RPMI7951 (cell line): Measurements from ENCODE around the gene FGD2. TPM values are rescaled to one million over a fixed set of nuclear protein-coding genes. Genes with fewer than 3 reads are reported as not detected.

Experiments used
- DNase-seq: peaks from one replicate; pipeline ENCODE4 v3.0.0-alpha.2; 2012; ENCODE audit warnings: low read depth
- total RNA-seq: library from RNA; depleted of rRNA; stranded (reverse); fragments of >200 nt; shearing (Covaris generic); gene quantifications from 2 replicates; pipeline ENCODE4 v1.2.3, GENCODE V29; 2014

The FGD2 gene
- total RNA-seq, 1 experiment from 2014 or later: not detected

- DNase-seq: peak; percentile 83
Observed at GRCh38 chr6:37018198-37019064, 13.0 kb downstream of the FGD2 start.

DNA sequence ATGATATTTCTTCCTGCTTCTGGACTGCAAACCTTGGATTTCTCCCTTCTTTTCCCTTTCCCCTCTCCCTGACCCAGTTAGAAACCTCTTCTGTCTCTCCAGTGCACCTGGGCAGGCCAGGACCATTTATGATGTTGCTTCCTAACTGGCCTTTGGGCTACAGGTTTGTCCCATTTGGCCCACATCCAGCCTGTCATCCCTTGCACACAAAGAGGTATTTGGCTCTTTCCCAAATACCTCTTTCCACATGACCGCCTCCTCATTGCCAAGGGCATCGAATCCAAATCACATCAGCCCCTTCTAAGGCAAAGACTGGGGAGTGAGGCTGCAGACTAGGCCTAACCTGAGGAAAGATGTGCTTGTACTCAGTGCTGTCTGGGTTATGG lies 13.6 kb downstream of the FGD2 start:
- peak; percentile 33 for DNase-seq

DNA sequence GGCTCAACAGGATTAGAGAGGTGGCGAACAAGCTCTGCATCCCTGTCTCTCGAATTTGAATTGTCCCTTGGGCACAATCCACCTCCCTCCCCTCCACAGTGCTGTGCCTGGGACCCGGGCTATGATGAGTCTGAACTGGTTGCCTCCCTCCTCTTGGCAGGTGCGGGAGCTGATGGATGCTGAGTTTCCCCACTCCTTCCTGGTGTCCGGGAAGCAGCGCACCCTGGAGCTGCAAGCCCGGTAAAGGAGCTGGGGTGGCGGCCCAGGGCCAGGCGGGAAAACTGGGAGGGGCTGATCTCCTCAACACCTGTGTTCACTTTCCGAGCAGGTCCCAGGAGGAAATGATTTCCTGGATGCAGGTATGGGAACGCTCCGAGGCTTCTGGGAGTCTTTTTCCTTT lies 14.9 kb downstream of the FGD2 start:
- no peak for DNase-seq

DNA sequence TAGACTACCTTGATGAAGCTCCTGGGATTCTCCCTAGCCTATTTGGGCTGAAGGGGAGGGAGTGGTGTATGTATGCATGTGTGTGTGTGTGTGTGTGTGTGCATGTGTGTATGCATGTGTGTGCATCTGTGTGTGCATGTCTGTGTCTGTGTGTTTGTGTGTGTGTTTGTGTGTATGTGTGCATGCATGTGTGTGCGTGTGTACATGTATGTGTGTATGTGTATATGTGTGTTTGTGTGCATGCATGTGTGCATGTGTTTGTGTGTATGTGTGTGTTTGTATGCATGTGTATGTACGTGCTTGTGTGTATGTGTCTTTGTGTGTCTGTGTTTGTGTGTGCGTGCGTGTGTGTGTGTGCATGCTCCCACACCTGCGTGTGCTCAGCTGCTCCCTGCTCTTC lies 15.4 kb downstream of the FGD2 start:
- DNase-seq: no peak

- peak; percentile 46 for DNase-seq
Observed at GRCh38 chr6:37021356-37022129, 16.1 kb downstream of the FGD2 start.

DNA sequence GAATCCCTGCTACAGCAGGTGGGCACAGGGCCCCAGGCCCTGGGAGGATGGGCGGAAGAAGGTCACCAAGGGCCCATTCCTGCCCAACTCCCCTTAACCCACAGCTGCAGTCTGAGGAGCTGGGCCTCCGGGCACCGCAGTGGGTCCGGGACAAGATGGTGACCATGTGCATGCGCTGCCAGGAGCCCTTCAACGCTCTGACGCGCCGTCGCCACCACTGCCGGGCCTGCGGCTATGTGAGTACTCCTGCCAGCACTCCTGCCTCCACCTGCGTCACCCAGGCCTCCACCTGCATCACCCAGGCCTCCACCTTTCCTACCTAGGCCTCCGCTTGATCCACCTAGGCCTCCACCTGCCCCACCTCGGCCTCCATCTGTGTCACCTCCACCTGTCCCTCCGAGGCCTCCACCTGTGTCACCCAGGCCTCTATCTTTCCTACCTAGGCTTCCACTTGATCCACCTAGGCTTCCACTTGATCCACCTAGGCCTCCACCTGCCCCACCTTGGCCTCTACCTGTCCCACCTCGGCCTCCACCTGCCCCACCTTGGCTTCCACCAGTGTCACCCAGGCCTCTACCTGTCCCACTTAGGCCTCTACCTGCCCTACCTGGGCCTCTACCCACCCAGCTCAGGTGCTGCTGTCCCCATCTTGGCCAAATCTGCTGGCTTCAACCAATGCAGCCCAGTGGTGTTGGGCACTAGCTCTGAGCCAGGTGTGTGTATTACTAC lies 16.8 kb downstream of the FGD2 start:
- no peak for DNase-seq

- DNase-seq: peak; percentile 51
Observed at GRCh38 chr6:37024656-37025337, 19.3 kb downstream of the FGD2 start.

GRCh38 chr6:37025621-37026466 lies 20.4 kb downstream of the FGD2 start:
- no peak for DNase-seq

- no peak for DNase-seq
Observed at GRCh38 chr6:37027036-37027720, 21.7 kb downstream of the FGD2 start.

DNA sequence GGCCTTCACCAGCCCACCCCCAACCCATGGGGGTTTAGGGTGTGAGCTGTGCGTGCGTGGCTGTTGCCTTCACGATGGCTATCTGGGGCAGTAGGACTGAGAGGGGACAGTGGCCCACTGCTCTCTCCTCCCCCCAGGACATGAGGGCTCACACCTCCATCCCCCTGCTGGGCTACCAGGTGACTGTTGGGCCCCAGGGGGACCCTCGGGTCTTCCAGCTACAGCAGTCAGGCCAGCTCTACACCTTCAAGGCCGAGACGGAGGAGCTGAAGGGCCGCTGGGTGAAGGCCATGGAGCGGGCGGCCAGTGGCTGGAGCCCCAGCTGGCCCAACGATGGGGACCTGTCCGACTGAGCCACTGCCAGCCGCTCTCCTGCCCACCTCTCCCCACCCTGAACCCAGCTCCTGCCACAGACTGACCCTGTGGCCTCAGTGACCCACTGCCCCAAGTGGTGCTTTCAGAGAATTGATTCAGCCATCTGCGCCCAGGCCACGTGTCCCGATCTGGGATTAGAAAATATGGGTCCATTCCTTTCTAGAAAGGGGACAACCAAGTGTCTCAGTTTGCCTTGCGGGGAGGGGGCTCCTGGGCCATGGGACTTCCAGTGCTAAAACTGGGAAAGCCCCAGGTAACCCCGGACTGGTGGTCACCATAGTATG lies 22.5 kb downstream of the FGD2 start:
- no peak for DNase-seq

GRCh38 chr6:37029249-37029971 lies 24.0 kb downstream of the FGD2 start:
- DNase-seq: peak; percentile 82

GRCh38 chr6:37030599-37030998 lies 25.1 kb downstream of the FGD2 start:
- no peak for DNase-seq

DNA sequence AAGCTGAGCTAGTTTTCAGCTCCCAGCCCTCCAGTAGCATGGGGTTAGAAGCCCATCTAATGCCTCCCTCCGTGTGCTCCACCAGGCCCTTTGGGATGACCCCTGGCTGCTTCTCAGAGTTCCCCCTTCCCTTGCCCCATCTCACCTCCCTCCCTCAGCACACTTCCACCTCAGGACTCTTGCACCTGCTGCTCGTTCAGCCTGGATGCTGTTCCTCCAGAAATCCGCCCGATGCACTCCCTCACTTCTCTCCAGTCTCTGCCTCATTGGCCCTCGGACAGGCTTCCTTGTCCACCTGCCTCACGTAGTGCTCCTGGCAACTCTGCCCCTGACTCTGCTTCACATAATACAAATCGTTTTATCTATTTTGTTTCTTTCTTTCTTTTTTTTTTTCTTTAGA lies 26.8 kb downstream of the FGD2 start:
- DNase-seq: no peak

GRCh38 chr6:37033255-37033654 lies 27.8 kb downstream of the FGD2 start:
- no peak for DNase-seq

- no peak for DNase-seq
Observed at GRCh38 chr6:37033819-37034795, 28.7 kb downstream of the FGD2 start.

GRCh38 chr6:37036146-37036545 lies 30.7 kb downstream of the FGD2 start:
- no peak for DNase-seq

DNA sequence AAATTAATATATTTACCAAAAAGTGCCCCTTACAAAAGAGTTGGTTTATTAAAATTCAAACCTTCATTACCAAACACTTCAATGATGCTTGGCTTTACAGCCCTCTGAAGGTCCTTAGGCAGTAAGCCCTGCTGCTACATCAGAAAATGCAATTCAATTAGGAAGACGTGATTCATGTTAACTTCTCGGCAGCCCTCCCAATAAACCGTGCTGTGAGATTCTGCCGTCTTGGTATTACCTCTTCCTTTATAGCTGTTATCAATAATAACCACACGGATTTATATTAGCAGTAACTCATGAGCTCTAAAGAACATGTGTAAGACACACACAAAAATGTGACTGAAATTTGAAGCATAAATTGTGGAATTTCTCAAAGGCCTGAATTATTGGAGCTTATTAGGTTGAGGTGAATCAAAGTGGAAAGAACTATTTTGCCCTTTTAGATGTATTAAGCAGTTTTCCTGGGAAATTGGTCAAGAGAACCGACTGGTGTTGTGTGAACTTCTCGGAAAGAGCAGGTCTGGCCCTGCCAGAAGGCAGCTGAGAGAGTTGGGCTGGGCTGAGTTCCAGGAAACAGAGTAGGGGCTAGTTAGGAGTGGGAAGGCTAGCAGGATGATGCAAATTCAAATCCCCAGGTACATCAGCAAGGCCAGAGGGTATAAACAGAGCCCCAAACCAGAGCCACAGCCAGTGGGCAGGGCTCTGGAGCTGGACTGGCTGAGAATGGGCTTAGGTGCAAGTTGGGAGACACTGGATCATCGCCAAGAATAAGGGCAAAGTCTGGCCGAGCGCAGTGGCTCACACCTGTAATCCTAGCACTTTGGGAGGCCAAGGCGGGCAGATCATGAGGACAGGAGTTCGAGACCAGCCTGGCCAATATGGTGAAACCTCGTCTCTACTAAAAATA lies 33.1 kb downstream of the FGD2 start:
- DNase-seq: no peak
